Measurements from ENCODE around the gene ADAM17.

DNA sequence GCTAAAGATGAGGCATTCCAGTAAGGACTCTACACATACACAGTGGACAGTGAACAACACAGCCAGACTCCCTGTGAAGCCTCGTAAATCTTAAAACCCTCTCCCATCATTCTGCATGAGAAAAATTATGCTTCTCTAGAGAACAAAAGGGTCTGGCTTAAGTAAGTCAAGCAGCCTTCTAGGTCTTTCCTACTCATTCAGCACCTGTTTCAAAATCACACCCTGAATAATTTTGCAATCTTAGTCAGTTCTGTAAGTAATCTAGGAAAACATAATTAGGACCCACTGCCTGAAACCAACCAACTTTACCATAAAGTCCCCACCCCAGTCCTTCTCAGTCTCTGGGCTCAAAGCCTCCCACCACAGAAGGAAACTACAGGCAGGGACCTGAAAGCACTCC is 61.5 kb downstream of the ADAM17 start:
- no peak for TF ChIP-seq POLR2AphosphoS5 (IDR thresholded peaks at IDR 0.05)
- TF ChIP-seq, protein P1, sequence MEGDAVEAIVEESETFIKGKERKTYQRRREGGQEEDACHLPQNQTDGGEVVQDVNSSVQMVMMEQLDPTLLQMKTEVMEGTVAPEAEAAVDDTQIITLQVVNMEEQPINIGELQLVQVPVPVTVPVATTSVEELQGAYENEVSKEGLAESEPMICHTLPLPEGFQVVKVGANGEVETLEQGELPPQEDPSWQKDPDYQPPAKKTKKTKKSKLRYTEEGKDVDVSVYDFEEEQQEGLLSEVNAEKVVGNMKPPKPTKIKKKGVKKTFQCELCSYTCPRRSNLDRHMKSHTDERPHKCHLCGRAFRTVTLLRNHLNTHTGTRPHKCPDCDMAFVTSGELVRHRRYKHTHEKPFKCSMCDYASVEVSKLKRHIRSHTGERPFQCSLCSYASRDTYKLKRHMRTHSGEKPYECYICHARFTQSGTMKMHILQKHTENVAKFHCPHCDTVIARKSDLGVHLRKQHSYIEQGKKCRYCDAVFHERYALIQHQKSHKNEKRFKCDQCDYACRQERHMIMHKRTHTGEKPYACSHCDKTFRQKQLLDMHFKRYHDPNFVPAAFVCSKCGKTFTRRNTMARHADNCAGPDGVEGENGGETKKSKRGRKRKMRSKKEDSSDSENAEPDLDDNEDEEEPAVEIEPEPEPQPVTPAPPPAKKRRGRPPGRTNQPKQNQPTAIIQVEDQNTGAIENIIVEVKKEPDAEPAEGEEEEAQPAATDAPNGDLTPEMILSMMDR (IDR thresholded peaks at IDR 0.05; ENCODE audit: poor library complexity, severe bottlenecking) = no peak
